ENCODE data around the gene CTSC.

The CTSC gene

DNA sequence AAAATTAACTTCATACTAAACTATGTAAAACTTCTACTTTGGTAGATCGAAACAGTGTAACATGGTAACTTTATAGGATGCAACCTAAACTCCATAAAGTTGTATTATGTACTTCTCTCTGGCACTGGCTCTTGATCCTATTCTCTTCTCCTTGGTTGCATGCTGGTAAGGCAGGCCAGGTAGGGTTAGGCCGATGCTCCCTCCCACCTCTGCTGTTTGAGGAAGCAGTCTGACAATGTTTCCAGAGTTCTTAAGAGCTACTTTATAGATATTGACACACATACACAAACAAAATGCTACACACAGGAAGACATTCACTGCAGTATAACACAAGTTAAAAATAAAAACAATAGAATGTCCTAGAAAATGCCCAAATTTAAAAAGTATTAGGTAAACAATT lies 22.5 kb downstream of the CTSC start:
- FAIRE-seq = no peak

- FAIRE-seq = no peak
Measured at GRCh38 chr11:88313441-88313840, 24.1 kb downstream of the CTSC start.

- no peak for FAIRE-seq
Measured at GRCh38 chr11:88312628-88313027, 24.9 kb downstream of the CTSC start.

GRCh38 chr11:88310246-88310645 lies 27.3 kb downstream of the CTSC start:
- no peak for FAIRE-seq

GRCh38 chr11:88308576-88308975 lies 29.0 kb downstream of the CTSC start:
- no peak for FAIRE-seq

DNA sequence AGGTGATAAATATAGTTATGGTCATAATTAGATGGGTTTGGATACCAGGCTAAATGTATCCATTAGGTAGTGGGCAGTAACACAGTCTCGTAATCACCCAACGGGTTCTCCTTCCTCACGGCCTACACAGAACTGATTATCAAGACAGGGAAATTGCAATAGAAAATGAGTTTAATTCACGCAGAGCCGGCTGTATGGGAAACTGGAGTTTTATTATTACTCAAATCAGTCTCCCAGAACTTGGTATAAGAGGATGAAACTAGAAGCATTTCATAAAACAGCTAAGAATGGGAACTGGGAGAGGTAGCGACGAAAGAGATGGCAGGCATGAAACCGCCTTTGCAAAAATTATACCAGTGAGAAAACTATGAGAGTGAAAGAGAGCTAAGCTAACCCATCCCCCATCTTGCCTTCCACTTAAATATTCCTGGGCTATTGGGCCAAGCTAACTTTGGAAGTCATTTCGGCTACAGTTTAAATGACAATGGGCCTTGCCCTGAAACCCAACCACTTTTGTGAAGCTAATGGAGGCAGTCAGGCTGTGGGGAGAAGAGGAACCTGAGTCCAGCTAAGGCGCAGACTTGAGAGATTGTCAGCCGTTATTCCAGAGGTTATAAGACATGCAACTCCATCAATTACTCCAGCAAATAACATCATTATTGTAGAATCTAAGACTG lies 29.6 kb downstream of the CTSC start:
- FAIRE-seq = no peak

DNA sequence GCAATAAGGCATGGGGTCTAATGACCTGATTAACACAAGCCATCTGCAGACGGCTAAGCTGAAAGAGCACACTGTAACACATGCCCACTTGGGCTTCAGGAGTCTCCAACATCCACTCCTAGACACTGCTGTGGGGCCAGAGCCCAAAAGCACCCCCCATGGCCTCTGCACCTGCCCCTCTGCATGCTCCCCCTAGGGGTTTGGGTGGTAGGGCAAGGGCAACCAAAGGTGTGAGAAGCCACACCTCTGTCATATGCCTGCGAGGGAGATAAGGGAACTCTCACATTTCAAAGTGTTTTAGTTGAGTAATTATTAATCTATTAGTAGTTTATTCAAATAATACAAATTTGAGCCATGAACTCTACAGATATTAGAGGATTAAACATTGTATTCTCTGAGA lies 30.8 kb downstream of the CTSC start:
- FAIRE-seq = no peak

DNA sequence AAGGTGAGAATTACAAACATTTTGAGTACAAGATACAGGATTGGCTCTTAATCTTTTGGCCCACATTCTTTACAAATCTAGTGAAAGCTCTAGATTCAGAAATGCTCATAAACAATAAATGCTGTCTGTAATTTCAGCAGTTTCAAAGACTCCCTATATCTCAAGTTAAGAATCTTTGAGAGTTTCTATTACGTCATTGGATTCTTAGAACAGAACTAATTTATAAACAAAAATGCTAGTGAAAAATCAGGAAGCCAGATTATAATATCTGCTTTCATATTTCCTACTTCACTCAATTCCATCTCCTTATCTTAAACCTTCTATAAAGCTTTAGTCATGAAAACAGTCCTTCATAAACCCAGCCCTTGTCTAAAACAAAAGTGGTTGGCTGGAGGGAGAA lies 32.1 kb downstream of the CTSC start:
- no peak for FAIRE-seq

DNA sequence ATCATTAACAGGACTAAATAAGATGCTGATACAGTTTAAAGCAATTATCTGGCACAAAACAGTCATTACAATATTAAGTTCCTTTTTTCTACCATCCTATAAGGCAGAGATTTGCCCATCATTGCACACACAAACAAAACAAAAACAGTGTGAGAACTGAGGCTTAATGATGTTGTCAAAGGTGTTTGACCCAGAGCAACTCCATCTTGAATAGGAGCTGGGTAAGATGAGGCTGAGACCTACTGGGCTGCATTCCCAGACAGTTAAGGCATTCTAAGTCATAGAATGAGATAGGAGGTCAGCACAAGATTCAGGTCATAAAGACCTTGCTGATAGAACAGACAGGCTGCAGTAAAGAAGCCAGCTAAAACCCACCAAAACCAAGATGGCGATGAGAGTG lies 33.2 kb downstream of the CTSC start:
- FAIRE-seq = no peak

DNA sequence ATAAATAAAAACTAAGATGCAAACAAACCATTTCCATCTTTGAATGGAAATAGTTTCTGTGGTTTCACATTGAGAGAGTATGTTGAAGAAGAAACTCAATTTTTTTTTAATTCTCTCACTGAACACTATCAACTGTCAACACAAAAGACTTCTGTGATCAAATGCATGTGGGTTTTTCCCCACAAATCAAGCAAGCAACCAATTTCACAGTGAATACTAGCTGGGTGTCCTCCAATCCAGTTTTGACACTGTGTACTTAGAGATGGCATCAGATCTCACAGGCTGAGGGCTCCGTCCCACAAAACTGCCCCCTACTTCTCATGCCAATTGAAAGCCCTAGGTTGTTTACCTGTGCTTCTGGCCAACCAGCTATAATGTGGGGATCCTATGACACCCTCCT lies 34.5 kb downstream of the CTSC start:
- no peak for FAIRE-seq

GRCh38 chr11:88301488-88302140 lies 35.9 kb downstream of the CTSC start:
- FAIRE-seq = no peak

DNA sequence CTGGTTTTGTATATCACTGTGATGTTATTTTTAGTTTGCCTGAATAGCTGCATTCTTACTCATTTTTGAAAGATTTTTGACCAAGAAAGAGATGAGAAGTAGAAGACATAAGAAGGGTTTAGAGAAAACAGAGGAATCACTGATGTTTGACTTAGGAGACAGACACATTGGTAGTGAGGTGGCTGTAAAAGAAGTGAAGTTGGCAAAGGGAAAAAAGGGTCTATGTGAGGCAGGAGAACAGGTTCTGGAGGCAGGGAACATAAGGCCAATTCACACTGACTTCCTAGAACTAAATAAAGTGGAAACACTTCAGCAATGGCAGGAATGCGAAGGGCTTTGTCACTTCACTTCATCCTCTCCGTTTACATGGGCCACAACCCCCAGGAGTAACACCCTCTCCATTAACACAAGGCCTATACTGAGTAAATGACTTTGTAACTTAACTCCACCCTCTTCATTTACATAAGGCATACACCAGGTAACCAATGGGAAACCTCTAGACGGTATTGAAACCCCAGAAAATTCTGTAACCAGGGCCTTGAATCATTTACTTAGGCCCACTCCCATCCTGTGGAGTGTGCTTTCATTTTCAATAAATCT lies 36.5 kb downstream of the CTSC start:
- FAIRE-seq = no peak

DNA sequence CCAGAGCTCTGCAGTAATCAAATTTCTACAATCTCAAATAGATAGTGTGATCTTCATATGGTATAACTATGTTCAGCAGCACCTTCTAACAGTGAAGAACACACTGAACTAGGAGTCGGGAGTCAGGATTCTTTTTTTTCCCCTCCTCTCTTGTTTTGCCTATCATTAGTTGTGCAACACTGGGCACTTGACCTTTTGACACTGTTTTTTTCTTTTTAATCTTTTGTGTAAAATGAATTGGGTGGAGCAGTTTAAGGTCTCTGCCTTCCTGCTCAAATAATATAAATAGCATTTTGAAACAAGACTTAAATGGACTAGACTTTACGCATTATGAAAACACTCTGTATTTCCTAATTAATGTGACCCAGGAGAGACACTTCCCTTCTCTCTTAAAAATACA lies 39.7 kb downstream of the CTSC start:
- FAIRE-seq = no peak

DNA sequence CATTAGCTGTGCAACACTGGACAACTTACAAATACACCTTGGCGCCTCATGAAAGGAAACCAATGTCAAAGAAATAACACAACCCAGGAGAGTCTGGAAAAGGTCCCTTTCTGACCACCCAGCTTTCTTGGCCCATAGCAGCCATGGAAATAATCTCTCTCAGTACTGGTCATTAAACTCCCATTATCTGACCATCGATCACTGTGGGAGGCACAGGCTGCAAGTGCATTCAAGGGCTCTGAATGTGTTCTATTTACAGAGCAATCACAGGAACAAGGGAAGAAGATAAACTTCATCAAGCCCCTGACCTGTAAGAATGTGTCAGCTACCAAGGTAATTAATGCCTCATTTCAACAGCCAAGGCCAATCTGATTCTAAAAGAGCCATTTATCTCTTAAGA lies 40.1 kb downstream of the CTSC start:
- no peak for FAIRE-seq

DNA sequence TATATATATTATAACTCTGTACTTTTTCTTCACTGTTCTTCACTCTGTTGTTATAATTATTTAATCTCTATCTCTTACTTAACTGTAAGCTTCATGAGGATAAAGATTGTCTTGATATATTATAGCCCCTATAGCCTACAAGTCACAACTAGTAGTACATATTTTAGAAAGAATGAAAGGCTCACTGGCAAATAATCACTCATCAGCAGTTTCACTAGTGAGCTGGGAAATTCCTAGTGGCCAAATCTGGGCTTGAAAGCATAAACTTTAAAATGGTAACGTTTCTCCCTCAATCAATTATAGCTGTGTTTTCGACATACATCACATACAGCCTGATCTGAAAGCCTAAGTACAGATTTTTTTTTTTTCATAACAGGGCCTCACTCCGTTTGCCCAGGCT lies 42.5 kb downstream of the CTSC start:
- no peak for FAIRE-seq

- no peak for FAIRE-seq
Measured at GRCh38 chr11:88293931-88294330, 43.6 kb downstream of the CTSC start.

DNA sequence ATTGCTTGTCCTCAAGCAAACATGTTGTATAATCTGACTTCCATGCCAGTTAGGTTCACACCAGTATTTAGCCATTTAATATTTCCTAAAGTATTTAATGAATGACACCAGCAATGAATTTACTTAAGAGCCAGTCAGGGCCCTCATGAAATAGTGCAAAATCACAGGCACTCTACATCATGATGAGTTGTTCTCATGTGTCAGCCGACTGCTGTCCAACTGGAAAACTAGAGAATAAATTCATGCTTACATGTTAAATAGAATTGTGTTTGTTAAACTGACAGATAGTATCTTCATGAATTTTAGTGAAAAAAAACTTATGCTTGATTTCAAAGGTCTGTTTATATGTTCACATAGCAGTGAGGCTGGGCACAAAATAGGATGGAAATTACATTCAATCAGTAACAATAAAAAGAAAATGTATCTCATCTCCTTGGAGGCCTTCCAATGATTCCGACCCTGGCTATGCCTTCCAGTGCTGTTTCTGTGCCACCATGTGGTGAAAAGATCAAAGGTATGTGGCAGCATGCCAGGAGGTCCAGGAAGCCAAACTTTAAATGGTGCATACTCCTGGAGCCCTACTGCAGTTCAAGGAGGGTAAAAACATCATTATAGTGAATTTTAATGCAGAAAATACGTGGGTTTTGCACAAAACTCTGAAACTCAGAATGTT lies 45.2 kb downstream of the CTSC start:
- FAIRE-seq = no peak

DNA sequence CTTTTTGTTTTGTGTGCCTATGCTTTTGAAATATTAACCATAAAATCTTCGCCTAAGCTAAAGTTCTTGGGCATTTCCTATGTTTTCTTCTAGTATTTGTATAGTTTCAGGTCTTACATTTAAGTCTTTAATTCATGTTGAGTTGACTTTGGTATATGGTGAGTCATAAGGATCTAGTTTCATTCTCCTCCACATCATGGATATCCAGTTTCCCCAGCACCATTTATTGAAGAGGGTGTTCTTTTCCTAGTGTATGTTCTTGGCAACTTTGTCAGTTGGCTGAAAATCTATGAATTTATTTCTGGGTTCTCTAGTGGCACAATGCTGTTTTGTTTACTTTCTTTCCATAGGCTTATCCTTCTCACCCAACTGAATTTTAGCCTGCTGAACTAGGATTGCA lies 49.0 kb downstream of the CTSC start:
- FAIRE-seq = no peak

- FAIRE-seq = no peak
Measured at GRCh38 chr11:88284336-88285050, 53.0 kb downstream of the CTSC start.

DNA sequence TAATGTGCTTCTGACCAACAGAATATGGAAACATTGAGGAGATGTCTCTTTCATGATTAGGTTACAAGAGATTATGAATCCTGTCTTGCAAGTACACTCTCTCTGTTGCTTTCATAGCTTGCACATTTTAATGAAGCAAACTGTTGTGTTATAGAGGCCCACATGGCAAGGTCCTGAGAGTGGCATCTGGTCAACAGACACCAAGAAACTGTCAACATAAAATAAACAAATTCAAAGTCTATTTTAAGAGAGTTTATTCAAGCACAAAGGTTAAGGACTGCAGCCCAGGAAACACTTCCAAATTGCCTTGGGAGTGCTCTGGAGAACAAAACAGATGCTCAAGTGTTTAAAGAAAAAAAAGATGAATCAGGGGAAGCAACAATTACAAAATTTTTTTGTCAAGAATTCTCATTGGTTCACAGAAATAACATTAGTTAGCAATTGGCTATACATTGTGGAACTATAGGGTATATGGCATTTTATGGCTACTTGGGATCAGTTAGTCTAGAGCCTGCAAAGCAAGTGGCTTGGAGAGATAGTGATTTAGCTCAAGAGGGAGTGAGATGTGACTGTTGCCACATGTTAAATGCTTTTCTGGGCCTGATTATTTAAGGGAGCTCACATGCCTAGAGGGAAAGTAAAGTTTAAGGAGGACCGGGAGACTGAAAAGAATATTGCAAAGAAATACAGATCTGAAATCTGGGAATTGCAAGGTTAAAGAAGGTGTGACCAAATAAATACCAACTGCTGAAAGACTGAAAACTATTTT lies 54.6 kb downstream of the CTSC start:
- FAIRE-seq = no peak

DNA sequence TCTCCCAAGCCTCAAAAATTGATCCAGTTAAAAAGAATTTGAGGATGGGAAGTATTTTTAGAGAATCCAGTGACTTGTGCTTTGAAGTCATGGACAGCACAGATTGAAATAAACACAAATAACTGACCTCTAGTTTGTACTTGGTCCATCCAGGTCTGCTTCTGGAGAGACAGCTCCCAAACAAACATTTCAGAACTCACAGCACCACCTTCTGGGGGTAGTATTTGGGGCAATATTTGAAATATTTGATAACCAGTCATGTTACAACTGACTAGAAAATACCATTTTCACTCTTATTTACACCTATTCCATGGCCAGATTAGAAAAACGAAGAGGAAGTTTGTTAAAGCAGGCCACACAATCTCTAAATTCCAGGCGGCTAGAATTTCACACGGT lies 56.2 kb downstream of the CTSC start:
- FAIRE-seq = no peak

- FAIRE-seq = no peak
Measured at GRCh38 chr11:88280673-88281316, 56.7 kb downstream of the CTSC start.

All from TTC549 (cell line).